Lung microvascular endothelial cell (primary cell): ENCODE data around the gene THBS2. TPM values are rescaled to one million over a fixed set of nuclear protein-coding genes. Genes with fewer than 3 reads are reported as not detected.
"Not testable (repeated sequence)": the region's sequence is repeated elsewhere in the genome, so short reads cannot be mapped to it uniquely, and the experiment has no call there.

ENCODE experiments used
- DNase-seq, 2 donors: peaks; one replicate each; pipeline versions ENCODE4 v3.0.0 to v3.0.0-alpha.2; 2010; ENCODE audit warnings: low read depth in 2 of 2
- total RNA-seq: library from RNA; depleted of rRNA; stranded (reverse); fragments of >200 nt; gene quantifications from 2 replicates; pipeline ENCODE4 v1.2.1, GENCODE V29; 2014

THBS2 gene
- total RNA-seq, 1 donor from 2014 or later, result 2.4 TPM

- DNase-seq, result no peak
Observed at GRCh38 chr6:169185692-169186485, 67.8 kb downstream of the THBS2 start.

- DNase-seq, result no peak
Observed at GRCh38 chr6:169185011-169185521, 68.6 kb downstream of the THBS2 start.

DNA sequence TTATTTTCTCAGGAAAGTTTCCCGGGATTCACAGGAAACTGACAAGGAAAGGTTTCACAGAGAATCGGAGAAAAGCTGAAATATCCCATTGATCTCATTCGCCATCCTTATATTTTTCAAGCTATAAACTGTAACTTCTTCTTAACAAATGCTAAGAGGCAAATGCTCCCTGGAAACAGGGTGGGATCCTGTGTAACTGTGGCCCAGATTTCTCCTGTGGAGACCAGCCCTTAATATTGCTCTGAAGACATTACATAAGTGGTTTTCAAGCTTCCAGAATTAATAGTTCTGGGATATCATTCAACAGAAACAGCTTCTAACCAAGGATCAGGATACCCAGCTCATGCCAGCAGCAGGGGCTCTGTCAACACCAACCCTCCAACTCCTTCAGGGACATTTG, 69.2 kb downstream of the THBS2 start:
- no peak for DNase-seq

DNA sequence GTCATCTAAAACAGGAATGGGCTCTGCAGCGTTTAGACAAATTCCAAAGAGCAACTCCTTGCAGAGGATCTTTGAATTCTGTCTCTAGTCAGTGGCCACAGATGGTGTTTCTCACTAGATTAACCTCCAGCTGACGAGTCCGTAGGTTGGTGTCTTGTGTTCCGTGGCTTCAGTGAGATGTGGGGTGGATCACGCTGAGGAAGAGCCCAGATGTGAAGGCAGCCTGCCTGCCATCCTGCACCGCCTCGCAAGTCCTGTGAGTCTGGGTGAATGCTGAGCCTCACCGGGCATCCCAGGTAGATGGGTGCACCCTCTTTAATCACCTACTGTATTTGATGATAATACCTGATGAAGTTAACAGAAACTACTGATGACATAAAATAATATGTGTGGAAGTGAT, 70.4 kb downstream of the THBS2 start:
- DNase-seq, result no peak

DNA sequence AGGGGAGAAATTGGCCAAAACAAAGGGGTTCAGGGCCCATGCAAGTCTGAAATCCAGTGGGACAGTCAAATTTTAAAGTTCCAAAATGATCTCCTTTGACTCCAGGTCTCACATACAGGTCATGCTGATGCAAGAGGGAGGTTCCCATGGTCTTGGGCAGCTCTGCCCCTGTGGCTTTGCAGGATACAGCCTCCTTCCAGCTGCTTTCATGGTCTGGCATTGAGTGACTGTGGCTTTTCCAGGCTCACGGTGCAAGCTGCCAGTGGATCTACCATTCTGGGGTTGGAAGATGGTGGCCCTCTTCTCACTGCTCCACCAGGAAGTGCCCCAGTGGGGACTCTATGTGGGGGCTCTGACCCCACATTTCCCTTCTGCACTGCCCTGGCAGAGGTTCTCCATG, 73.8 kb downstream of the THBS2 start:
- not testable (repeated sequence) for DNase-seq

GRCh38 chr6:169177516-169178166, 76.0 kb downstream of the THBS2 start:
- DNase-seq, result no peak

GRCh38 chr6:169176361-169176991, 77.2 kb downstream of the THBS2 start:
- DNase-seq, result no peak

- no peak for DNase-seq
Observed at GRCh38 chr6:169175360-169175887, 78.2 kb downstream of the THBS2 start.

DNA sequence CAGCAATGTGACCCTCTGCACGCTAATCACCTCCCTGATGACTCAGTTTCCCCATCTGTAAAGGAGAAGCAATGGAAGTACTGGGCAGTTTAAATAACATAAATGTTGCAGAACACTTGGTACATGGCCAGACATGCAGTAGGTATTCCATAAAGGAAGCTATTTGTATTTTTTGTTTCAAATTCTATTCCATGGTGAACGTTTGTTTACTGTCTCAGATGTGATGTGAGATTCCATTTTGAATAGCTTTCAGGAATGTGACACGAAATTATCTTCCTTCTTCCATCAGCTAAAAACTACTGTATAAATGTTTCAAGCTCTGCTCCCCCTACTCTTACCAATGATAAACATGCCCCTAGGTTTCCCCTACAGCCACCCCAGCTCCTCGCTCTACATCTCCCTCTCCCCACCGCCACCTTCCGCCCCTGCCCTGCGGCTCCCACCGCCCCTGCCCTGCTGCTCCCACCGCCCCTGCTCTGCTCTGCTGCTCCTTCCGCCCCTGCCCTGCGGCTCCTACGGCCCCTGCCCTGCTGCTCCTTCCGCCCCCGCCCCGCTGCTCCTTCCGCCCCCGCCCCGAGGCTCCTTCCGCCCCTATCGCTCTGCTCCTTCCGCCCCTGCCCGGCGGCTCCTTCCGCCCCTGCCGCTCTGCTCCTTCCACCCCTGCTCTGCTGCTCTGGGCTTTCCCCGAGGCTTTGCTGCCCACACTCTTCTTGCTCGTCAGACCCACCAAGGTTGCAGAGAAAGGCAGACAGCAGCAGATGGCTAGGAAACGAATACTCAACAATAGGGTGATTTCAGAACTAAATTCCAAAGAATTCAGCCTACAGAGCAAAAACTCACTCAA, 78.9 kb downstream of the THBS2 start:
- DNase-seq, result no peak

GRCh38 chr6:169173532-169174268, 79.9 kb downstream of the THBS2 start:
- no peak for DNase-seq

GRCh38 chr6:169172946-169173345, 80.7 kb downstream of the THBS2 start:
- DNase-seq, result no peak

- DNase-seq, result no peak
Observed at GRCh38 chr6:169172456-169172855, 81.2 kb downstream of the THBS2 start.

DNA sequence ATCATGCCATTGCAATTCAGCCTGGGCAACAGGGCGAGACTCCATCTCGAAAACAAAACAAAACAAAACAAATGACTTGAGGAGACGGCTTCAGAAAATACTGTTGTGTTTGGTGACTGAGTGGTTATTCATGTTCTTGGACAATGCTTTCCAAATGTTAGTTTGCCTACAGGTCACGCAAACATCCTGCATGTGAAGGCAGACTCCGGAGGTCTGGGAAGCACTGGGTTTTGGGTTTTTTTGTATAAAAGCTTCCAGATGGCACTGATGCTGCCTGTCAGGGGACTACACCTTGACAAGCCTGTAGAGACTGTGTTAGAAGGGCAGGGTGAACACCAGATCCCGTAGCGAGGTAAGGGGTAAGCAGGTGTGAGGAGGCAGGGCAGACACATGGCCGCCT, 81.7 kb downstream of the THBS2 start:
- DNase-seq, result no peak

DNA sequence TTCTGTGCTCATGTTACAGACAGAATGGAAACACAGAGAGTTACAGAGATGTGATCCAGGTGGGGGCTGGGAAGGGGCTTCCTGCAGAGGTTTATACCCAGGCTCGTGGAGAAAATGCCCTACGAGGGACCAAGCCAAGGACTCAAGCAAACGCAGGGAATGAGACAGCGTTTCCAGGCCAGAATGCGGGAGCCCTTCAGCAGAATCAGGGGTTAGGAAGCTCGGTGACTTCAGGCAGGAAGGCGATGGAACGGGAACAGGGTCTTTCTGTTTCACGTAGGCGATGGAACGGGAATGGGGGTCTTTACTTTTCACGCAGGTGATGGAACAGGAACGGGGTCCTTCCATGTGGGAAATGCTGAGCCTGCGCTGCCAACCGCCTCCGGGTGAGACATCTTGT, 82.6 kb downstream of the THBS2 start:
- DNase-seq, result no peak

DNA sequence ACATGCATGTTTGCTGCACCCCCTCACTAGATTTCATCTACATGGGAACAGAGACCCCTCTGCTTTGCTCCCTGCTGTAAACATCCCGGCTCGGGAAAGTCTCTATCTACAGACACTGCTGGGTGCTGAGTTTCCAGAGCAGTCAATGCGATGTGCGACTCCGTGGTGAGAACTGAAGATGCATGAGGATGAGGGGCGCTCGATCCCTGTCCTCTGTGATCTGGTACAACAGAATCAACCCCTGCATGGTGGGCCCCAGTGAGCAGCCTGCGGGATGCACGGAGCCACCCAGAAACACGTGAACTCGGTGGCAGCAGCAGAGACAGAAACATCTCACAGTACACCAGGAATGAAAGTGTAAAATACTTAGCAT, 83.1 kb downstream of the THBS2 start:
- no peak for DNase-seq

- DNase-seq, result no peak
Observed at GRCh38 chr6:169169941-169170582, 83.6 kb downstream of the THBS2 start.

DNA sequence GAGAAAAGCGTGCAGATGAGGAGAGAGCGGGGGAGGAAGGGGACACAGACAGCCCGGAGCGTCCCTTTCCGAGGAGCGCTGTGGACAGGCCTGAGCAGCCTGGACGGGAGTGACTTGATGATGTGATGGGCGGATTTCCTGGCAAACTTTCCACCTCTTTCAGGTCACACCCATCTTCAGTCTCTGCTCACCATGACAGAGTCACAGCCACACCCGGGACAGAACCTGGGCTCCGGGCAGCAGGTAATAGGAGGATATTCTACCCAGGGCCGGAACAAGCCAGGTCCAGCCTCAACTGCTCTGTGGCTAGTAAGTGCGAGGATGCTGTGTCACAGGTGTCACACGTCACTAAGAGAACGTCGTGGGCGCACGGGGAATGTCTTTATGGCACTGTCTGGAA, 84.3 kb downstream of the THBS2 start:
- DNase-seq, result no peak

DNA sequence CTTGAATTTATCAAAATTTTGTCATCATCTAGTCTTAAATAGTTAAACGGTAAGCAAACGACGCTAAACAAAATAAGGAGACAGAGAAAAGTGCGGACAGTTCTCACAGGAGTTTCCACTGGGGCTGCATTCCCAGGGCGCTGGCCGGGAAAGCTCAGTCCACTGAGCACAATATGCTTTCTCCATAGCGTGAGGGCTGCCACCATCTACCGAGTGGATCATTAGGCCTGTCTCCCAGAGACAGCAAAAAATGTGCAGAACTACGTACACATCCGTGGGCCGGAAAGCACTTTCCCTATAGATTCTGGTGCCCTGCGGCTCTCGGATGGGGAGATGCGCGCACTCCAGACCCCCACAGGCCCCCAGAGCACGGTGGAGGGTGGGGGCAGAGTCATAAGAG, 84.9 kb downstream of the THBS2 start:
- DNase-seq, result no peak

GRCh38 chr6:169168302-169168630, 85.4 kb downstream of the THBS2 start:
- DNase-seq, result no peak

GRCh38 chr6:169167581-169168301, 85.9 kb downstream of the THBS2 start:
- DNase-seq, result no peak
